RWPE2 (cell line): ENCODE data around the gene HMMR.
"Not testable (repeated sequence)": the region's sequence is repeated elsewhere in the genome, so short reads cannot be mapped to it uniquely, and the experiment has no call there.

Experiments
- ATAC-seq: fragments of 200-7000 bp; cut with Tn5 transposase; 3 replicates; pipeline ENCODE4 v1.9.1; 2021; ENCODE audit warnings: low read depth
- DNase-seq: peaks from one replicate; pipeline ENCODE4 v3.0.0-alpha.2; 2020; ENCODE audit warnings: low spot score
- H3K27ac ChIP-seq: fragments of 450-650 bp; 2 replicates; pipeline ENCODE4 v1.5.1; 2017; ENCODE audit warnings: mild to moderate bottlenecking; ENCODE audit not compliant: poor library complexity, severe bottlenecking
- H3K27me3 ChIP-seq: fragments of 250-450 bp; sonication (Bioruptor Pico); 2 replicates; pipeline ENCODE4 v1.5.1; 2021; ENCODE audit warnings: mild to moderate bottlenecking, moderate library complexity; ENCODE audit not compliant: insufficient read depth, poor library complexity, severe bottlenecking
- H3K36me3 ChIP-seq: fragments of 250-450 bp; sonication (Bioruptor Pico); 2 replicates; pipeline ENCODE4 v1.5.1; 2020; ENCODE audit warnings: low read depth, mild to moderate bottlenecking, moderate library complexity
- H3K4me1 ChIP-seq: fragments of 250-450 bp; sonication (Bioruptor Pico); 2 replicates; pipeline ENCODE4 v1.5.1; 2021; ENCODE audit warnings: mild to moderate bottlenecking, moderate library complexity; ENCODE audit not compliant: insufficient read depth, poor library complexity, severe bottlenecking
- H3K4me3 ChIP-seq: fragments of 250-450 bp; sonication (Bioruptor Pico); 2 replicates; pipeline ENCODE4 v1.5.1; 2021; ENCODE audit warnings: mild to moderate bottlenecking, moderate library complexity; ENCODE audit not compliant: severe bottlenecking
- H3K9me3 ChIP-seq: fragments of 250-450 bp; sonication (Bioruptor Pico); 2 replicates; pipeline ENCODE4 v1.5.1; 2021; ENCODE audit warnings: mild to moderate bottlenecking, moderate library complexity; ENCODE audit not compliant: severe bottlenecking
- TF ChIP-seq, protein P1 (sequence below): fragments of 450-650 bp; IDR thresholded peaks from one replicate; pipeline ENCODE4 v1.5.1; 2017; ENCODE audit warnings: mild to moderate bottlenecking, moderate library complexity; ENCODE audit not compliant: poor library complexity, severe bottlenecking

HMMR gene

DNA sequence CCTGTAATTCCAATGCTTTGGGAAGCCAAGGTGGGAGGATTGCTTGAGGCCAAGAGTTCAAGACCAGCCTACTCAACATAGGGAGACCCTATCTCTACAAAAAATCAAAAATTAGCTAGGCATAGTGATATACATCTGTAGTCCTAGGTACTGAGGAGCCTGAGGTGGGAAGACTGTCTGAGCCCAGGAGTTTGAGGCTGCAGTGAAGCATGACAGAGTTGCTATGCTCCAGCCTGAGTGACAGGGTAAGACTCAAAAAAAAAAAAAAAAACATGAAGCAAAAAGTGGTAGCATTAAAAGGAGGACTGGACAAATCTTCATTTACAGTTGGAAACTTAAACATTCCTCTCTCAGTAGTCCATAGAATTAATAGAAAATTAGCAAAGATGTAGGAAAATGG, 13.2 kb upstream of the HMMR start:
- no peaks in the 10 kb centered on the region for H3K4me1 ChIP-seq
- ATAC-seq (no peak), DNase-seq (no peak)
- no peak overlapping the region for H3K4me3 ChIP-seq
- TF ChIP-seq, protein P1, sequence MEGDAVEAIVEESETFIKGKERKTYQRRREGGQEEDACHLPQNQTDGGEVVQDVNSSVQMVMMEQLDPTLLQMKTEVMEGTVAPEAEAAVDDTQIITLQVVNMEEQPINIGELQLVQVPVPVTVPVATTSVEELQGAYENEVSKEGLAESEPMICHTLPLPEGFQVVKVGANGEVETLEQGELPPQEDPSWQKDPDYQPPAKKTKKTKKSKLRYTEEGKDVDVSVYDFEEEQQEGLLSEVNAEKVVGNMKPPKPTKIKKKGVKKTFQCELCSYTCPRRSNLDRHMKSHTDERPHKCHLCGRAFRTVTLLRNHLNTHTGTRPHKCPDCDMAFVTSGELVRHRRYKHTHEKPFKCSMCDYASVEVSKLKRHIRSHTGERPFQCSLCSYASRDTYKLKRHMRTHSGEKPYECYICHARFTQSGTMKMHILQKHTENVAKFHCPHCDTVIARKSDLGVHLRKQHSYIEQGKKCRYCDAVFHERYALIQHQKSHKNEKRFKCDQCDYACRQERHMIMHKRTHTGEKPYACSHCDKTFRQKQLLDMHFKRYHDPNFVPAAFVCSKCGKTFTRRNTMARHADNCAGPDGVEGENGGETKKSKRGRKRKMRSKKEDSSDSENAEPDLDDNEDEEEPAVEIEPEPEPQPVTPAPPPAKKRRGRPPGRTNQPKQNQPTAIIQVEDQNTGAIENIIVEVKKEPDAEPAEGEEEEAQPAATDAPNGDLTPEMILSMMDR, result no peak
- no peak overlapping the region for H3K27ac ChIP-seq
- H3K36me3 ChIP-seq, result peaks cover 100% of the 10 kb centered on the region
- H3K9me3 ChIP-seq, result no peaks in the 10 kb centered on the region
- H3K27me3 ChIP-seq, result no peaks in the 10 kb centered on the region

DNA sequence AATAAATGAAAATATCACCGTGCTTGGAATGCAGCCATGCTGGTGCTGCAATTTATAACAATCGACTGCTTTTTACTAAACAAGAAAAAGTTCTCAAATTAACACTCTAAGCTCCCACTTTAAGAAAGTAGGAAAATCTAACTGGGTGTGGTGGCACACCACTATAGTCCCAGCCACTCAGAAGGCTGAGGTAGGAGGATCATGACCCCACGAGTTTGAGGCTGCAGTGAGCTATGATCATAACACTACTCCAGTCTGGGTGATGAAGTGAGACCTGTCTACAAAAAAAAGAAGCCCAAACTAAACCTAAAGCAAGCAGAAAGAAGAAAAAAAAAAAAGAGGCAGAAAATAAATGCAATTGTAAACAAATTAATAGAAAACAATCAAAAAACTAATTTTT, 12.6 kb upstream of the HMMR start:
- no peak for DNase-seq
- H3K4me3 ChIP-seq, result no peak overlapping the region
- peaks cover 100% of the 10 kb centered on the region for H3K36me3 ChIP-seq
- no peaks in the 10 kb centered on the region for H3K27me3 ChIP-seq
- no peaks in the 10 kb centered on the region for H3K9me3 ChIP-seq
- no peak overlapping the region for H3K27ac ChIP-seq
- TF ChIP-seq, protein P1, result no peak
- no peak for ATAC-seq
- H3K4me1 ChIP-seq, result no peaks in the 10 kb centered on the region

DNA sequence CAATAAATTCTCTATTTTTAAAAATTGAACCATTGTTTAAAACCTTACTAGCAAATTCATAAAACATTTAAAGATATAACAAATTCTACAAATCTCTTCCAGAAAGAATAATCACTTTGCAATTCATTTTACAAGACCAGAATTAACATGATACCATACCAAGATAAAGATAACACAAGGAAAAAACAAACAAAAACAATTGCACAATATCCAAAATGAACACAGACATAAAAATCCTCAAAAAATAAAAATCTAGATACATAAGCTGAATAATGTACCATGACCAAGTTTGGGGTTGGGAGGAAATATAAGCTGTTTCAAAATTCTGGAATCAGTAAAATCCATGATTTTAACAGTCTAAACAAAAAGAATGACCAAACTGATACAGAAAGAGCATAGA, 11.9 kb upstream of the HMMR start:
- peaks cover 100% of the 10 kb centered on the region for H3K36me3 ChIP-seq
- H3K4me1 ChIP-seq, result peaks cover 1% of the 10 kb centered on the region
- no peak for ATAC-seq

DNA sequence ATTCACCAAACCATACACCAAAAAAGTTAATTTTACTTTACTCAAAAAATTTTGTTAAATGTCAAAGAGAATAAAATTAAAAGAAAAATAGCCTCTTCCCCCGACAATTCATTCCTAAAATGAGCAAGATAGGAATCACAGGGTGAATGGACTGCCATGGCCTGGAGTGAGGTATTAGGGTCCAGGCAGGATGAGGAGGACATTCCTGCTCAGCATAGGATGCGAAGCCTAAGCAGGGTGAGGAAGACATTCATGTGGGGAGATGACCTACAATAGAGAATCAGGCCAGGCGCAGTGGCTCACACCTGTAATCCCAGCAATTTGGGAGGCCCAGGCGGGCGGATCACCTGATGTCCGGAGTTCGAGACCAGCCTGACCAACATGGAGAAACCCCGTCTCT, 8.9 kb upstream of the HMMR start:
- ATAC-seq (no peak), DNase-seq (no peak)
- H3K27ac ChIP-seq, result no peak overlapping the region
- peaks cover 5% of the 10 kb centered on the region for H3K4me1 ChIP-seq
- peaks cover 100% of the 10 kb centered on the region for H3K36me3 ChIP-seq
- H3K27me3 ChIP-seq, result no peaks in the 10 kb centered on the region
- H3K4me3 ChIP-seq, result no peak overlapping the region
- TF ChIP-seq, protein P1, result no peak
- H3K9me3 ChIP-seq, result no peaks in the 10 kb centered on the region

More for the DNA sequence above, 11.9 kb upstream of the HMMR start:
- no peak overlapping the region for H3K4me3 ChIP-seq
- H3K27me3 ChIP-seq, result no peaks in the 10 kb centered on the region
- H3K9me3 ChIP-seq, result no peaks in the 10 kb centered on the region
- no peak for DNase-seq
- TF ChIP-seq, protein P1, result no peak
- H3K27ac ChIP-seq, result no peak overlapping the region

DNA sequence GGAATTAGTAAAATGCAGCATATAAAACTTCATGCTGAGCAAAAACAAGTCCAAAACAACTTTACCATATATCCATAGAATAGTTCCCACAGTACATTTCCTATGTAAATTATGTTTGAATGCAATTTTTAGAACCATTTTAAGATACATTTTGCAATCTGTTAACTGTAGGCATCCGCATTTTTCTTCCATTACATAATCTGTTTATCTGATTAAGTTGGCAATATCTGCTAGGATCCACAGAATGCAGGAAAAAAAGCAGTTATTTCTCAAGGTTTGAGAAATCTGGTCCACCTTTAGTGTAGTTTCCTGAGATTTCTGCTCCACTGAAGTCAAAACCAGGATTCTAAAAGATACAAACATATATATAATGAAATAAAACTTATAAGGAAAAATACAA, 6.7 kb upstream of the HMMR start:
- Histone ChIP-seq H3K4me1 (peaks cover 12% of the 10 kb centered on the region), H3K9me3 (no peaks in the 10 kb centered on the region), H3K27ac (no peak overlapping the region), H3K36me3 (peaks cover 87% of the 10 kb centered on the region), H3K4me3 (no peak overlapping the region), H3K27me3 (no peaks in the 10 kb centered on the region)
- ATAC-seq (no peak), DNase-seq (no peak)
- TF ChIP-seq, protein P1, result no peak

DNA sequence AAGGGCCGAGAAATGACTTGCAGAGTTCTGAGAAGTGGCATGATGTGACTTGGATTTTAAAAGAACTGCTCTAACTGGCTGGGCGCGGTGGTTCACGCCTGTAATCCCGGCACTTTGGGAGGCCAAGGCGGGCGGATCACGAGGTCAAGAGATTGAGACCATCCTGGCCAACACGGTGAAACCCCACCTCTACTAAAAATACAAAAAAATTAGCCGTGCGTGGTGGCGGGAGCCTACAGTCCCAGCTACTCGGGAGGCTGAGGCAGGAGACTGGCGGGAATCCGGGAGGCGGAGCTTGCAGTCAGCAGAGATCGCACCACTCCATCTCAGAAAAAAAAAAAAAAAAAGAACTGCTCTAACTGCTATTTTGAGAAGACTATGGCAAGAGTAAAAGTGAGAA, 5.0 kb upstream of the HMMR start:
- not testable (repeated sequence) for H3K9me3 ChIP-seq, H3K27ac ChIP-seq, DNase-seq, ATAC-seq, H3K27me3 ChIP-seq, H3K4me3 ChIP-seq
- peaks cover 70% of the 10 kb centered on the region for H3K36me3 ChIP-seq
- H3K4me1 ChIP-seq, result peaks cover 12% of the 10 kb centered on the region
